Non-pigmented ciliary epithelial cell (primary cell): ENCODE results near the gene SMTN.
"Not testable (repeated sequence)": the region's sequence is repeated elsewhere in the genome, so short reads cannot be mapped to it uniquely, and the experiment has no call there.

Source experiments
- DNase-seq: peaks from one replicate; pipeline ENCODE4 v3.0.0-alpha.2; 2010; ENCODE audit warnings: low read depth

SMTN gene

GRCh38 chr22:31090217-31091085 is 9.3 kb downstream of the SMTN start:
- DNase-seq, result no peak

- no peak for DNase-seq
Measured at GRCh38 chr22:31091106-31091975, 10.2 kb downstream of the SMTN start.

GRCh38 chr22:31092161-31092560 is 11.0 kb downstream of the SMTN start:
- DNase-seq, result no peak

- DNase-seq, result no peak
Measured at GRCh38 chr22:31093086-31093850, 12.2 kb downstream of the SMTN start.

- no peak for DNase-seq
Measured at GRCh38 chr22:31094021-31094551, 13.0 kb downstream of the SMTN start.

- no peak for DNase-seq
Measured at GRCh38 chr22:31094741-31095140, 13.6 kb downstream of the SMTN start.

GRCh38 chr22:31095637-31096249 is 14.6 kb downstream of the SMTN start:
- no peak for DNase-seq

- DNase-seq, result no peak
Measured at GRCh38 chr22:31096657-31097279, 15.7 kb downstream of the SMTN start.

GRCh38 chr22:31097539-31097938 is 16.4 kb downstream of the SMTN start:
- DNase-seq, result not testable (repeated sequence)

GRCh38 chr22:31097941-31098631 is 17.0 kb downstream of the SMTN start:
- DNase-seq, result no peak

GRCh38 chr22:31098632-31099110 is 17.6 kb downstream of the SMTN start:
- DNase-seq, result no peak

- no peak for DNase-seq
Measured at GRCh38 chr22:31099386-31099785, 18.3 kb downstream of the SMTN start.

GRCh38 chr22:31099841-31100761 is 19.0 kb downstream of the SMTN start:
- DNase-seq, result no peak

- no peak for DNase-seq
Measured at GRCh38 chr22:31100762-31101525, 19.8 kb downstream of the SMTN start.

GRCh38 chr22:31102441-31103081 is 21.4 kb downstream of the SMTN start:
- DNase-seq, result peak; percentile 70

- DNase-seq, result no peak
Measured at GRCh38 chr22:31103111-31103510, 22.0 kb downstream of the SMTN start.

- no peak for DNase-seq
Measured at GRCh38 chr22:31103899-31104694, 23.0 kb downstream of the SMTN start.
